Dedifferentiated amniotic fluid mesenchymal stem cell (primary cell): ENCODE results near the gene MAB21L2.

Experiments used
- DNase-seq: peaks from one replicate; pipeline ENCODE4 v3.0.0-alpha.2; 2016; ENCODE audit errors: extremely low spot score

The MAB21L2 gene

DNA sequence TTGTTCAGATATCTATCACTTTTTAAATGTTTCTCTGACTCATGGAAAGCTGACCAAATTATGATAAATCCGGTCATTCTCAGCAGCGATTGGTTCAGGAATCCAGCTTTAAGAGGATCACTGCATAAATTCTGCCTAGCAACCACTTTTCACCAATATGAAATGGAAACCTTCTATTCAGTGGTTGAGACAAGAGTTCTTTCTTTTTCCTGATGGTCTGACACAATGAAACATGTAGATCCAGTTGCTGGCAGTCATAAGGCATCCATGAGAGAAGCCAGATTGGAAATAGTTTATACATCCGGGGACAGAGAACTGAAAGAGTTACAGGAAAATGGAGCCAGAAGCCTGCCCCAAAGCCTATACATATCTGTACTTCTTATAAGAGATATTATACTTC is 27.2 kb downstream of the MAB21L2 start:
- no peak for DNase-seq

DNA sequence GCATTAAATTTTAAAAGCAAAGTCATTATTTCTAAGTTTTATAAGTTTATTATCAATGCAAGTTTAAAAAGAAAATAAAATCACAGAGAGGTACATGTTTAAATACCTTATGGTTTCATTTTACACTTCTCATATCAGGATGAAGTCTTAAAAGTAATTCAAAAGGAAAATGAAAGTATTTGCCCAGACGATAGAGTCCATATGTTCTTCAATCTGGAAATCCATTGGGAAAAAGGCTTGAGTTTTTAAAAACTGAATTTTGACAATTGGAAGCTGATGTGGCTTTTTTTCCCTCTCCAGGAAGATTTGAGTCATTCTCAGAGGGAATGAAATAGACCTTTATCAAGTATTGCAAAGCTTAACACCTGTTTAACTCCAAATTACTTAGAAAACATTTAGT is 37.1 kb downstream of the MAB21L2 start:
- DNase-seq = no peak

GRCh38 chr4:150624055-150624454 is 42.1 kb downstream of the MAB21L2 start:
- no peak for DNase-seq

GRCh38 chr4:150625033-150625432 is 43.1 kb downstream of the MAB21L2 start:
- DNase-seq = no peak

DNA sequence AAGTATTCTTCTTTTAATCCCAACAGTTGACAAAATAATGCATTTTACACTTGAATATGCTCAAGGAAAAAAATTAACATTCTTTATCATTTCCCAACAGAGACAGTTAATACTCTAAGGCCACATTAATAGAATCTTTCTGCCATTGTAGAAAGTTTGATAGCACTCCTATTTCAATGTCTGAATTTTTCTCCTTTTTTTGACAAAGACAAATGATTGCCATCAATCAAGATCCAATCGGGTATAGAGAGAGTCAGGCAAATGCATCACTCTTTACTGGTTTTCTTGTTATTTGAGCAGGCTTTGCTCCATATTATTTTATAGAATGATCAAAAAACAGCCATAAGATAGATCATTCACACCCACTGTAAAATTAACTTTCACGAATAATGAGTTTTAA is 46.1 kb downstream of the MAB21L2 start:
- DNase-seq = no peak

- DNase-seq = no peak
These were observed 50.7 kb downstream of the MAB21L2 start for GRCh38 chr4:150632639-150633038.
